GM12878 (cell line): ENCODE results near the gene RRP12. TPM values are rescaled to one million over a fixed set of nuclear protein-coding genes. Genes with fewer than 3 reads are reported as not detected.
A peak's percentile ranks its signal among the peaks of the same experiment; 100 is the strongest.

ENCODE experiments used
- CBFB ChIP-seq: IDR thresholded peaks from 2 replicates; pipeline ENCODE4 v1.6.1; 2016; ENCODE audit warnings: antibody characterized with exemption, low read depth
- EED ChIP-seq: sonication (generic); IDR thresholded peaks from 2 replicates; pipeline ENCODE4 v1.6.1; 2016; ENCODE audit warnings: antibody characterized with exemption, low read depth
- EP300 ChIP-seq, 2 experiments: fragments of 150-350 bp in 1 of 2; IDR thresholded peaks; 2 replicates each; pipeline ENCODE4 v1.6.1; 2011 to 2012; ENCODE audit warnings: low read depth in 2 of 2, low read length in 2 of 2, borderline replicate concordance in 1 of 2, improper control_type of control experiment in 1 of 2, inconsistent platforms in 1 of 2; ENCODE audit not compliant: control insufficient read depth in 1 of 2
- GABPA ChIP-seq: IDR thresholded peaks from 2 replicates; pipeline ENCODE4 v1.6.1; 2014; ENCODE audit warnings: antibody characterized with exemption, low read depth, mild to moderate bottlenecking, inconsistent platforms
- HCFC1 ChIP-seq: fragments of 150-350 bp; IDR thresholded peaks from 2 replicates; pipeline ENCODE4 v1.6.1; 2014; ENCODE audit warnings: low read length
- IKZF2 ChIP-seq, 2 experiments: fragments of 450-650 bp; IDR thresholded peaks; 2 replicates each; pipeline ENCODE4 v1.6.1; 2017; ENCODE audit warnings: mild to moderate bottlenecking in 2 of 2, moderate library complexity in 2 of 2
- KAT2A ChIP-seq: conservative IDR thresholded peaks from 2 replicates; pipeline ENCODE4 v1.6.1; 2011; ENCODE audit warnings: low read depth, low read length; ENCODE audit not compliant: control insufficient read depth
- MEF2A ChIP-seq: IDR thresholded peaks from 2 replicates; pipeline ENCODE4 v1.6.1; 2011; ENCODE audit warnings: low read depth, mild to moderate bottlenecking, low read length, moderate library complexity; ENCODE audit not compliant: insufficient read depth
- MXI1 ChIP-seq: fragments of 150-350 bp; IDR thresholded peaks from 2 replicates; pipeline ENCODE4 v1.6.1; 2011; ENCODE audit warnings: low read depth, mild to moderate bottlenecking, inconsistent platforms, low read length, improper control_type of control experiment
- NR2C2 ChIP-seq: IDR thresholded peaks from 2 replicates; pipeline ENCODE4 v1.6.1; 2011; ENCODE audit warnings: borderline replicate concordance, low read depth; ENCODE audit not compliant: control insufficient read depth, insufficient read length
- POLR2AphosphoS5 ChIP-seq: IDR thresholded peaks from 2 replicates; pipeline ENCODE4 v1.6.1; 2011; ENCODE audit warnings: mild to moderate bottlenecking, low read length, inconsistent platforms
- RFX5 ChIP-seq: IDR thresholded peaks from 2 replicates; pipeline ENCODE4 v1.6.1; 2011; ENCODE audit warnings: low read depth, low read length, improper control_type of control experiment
- RUNX3 ChIP-seq: IDR thresholded peaks from 2 replicates; pipeline ENCODE4 v1.6.1; 2012; ENCODE audit warnings: low read length, inconsistent platforms
- SMARCA5 ChIP-seq: fragments of 450-650 bp; IDR thresholded peaks from 2 replicates; pipeline ENCODE4 v1.6.1; 2017; ENCODE audit warnings: mild to moderate bottlenecking
- SREBF2 ChIP-seq: IDR thresholded peaks from 2 replicates; pipeline ENCODE4 v1.6.1; 2012; ENCODE audit warnings: mild to moderate bottlenecking, low read length
- TBL1XR1 ChIP-seq: IDR thresholded peaks from 2 replicates; pipeline ENCODE4 v1.6.1; 2012; ENCODE audit warnings: low read depth, low read length, improper control_type of control experiment
- polyA plus RNA-seq, 11 experiments: library from polyadenylated mRNA; depleted of rRNA in 4 of 11; unstranded in 6 of 11; stranded (reverse) in 5 of 11; fragments of >200 nt; fragmentation: Nextera tagmentation in 4 of 11; fragmentation: Illumina TruSeq in 1 of 11; extraction: Ambion mirVana in 4 of 11; extraction: Trizol in 1 of 11; gene quantifications; 1 replicate in 1 of 11; 2 replicates in 10 of 11; pipeline versions ENCODE4 v1.2.1 to v1.2.3, GENCODE V29; 2011 to 2016; ENCODE audit warnings: inconsistent platforms in 2 of 11, missing spikeins in 2 of 11, low read depth in 1 of 11
- total RNA-seq, 4 experiments: library from RNA; depleted of rRNA in 3 of 4; stranded (reverse); fragments of >200 nt in 3 of 4; fragmentation: Illumina TruSeq in 1 of 4; extraction: Trizol in 1 of 4; gene quantifications; 2 replicates each; pipeline versions ENCODE4 v1.2.1 to v1.2.3, GENCODE V29; 2013 to 2021
- TF ChIP-seq, protein P1 (sequence below): fragments of 450-650 bp; IDR thresholded peaks from 2 replicates; pipeline ENCODE4 v1.6.1; 2018; ENCODE audit warnings: borderline replicate concordance, mild to moderate bottlenecking; ENCODE audit not compliant: partially characterized antibody
- TF ChIP-seq, protein P2 (sequence below): fragments of 450-650 bp; IDR thresholded peaks from 2 replicates; pipeline ENCODE4 v1.6.1; 2017; ENCODE audit warnings: low read depth, mild to moderate bottlenecking, moderate library complexity
- TF ChIP-seq, protein P3 (sequence below): fragments of 450-650 bp; IDR thresholded peaks from 2 replicates; pipeline ENCODE4 v1.6.1; 2017; ENCODE audit warnings: borderline replicate concordance
- TF ChIP-seq, protein P4 (sequence below): fragments of 150-350 bp; IDR thresholded peaks from 2 replicates; pipeline ENCODE4 v1.6.1; 2014; ENCODE audit warnings: mild to moderate bottlenecking, low read depth, low read length
- TF ChIP-seq, protein P5 (sequence below): fragments of 450-650 bp; IDR thresholded peaks from 2 replicates; pipeline ENCODE4 v1.6.1; 2016; ENCODE audit warnings: mild to moderate bottlenecking

RRP12 gene
- total and polyA plus RNA-seq, 10 of the 15 experiments (the other 5 are each of a cell fraction or from before 2014, with no cell fraction given) = 5.3 to 48.7 (median 16.8) TPM

DNA sequence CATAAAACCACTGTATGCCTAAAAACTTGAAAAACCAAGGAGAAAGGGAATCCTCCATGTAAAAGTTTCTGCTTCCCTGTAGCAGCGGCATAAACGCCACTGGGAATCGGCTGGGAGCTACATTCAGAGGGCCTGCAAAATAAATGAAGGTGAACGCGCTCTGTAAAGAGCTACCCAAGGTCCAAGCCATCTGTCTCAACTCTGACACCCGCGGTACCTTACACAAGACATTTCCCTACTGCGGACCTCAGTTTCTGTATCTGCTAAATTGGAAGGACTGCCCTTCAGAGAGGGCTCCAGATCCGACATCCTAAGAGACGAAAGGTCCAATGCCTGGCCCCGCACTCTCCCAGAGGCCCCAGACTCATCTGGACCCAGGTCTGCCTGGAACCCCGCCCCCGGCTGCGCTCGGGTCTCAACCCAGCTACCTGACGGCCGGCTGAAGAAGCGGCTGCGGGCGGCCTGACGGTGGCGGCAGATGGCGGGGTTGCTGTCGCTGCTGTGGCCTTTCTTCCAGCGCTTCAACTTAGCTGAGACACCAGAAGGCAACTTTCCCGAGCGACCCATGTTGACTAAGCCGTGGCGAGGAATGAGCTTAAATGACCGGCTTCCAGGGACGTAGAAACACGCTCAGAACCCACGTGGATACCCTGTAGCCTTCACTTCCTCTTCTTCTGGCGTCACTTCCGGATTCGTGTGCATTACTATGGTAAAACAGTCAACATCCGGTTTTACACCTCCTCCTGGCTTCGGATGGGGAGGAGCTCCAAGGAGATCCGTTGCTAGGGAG lies at the start of gene RRP12 (continued):
- TF ChIP-seq RUNX3 (no peak; the same call in 1 of the 2 replicates), POLR2AphosphoS5 (peak; percentile 94), SREBF2 (no peak), IKZF2 (IDR thresholded peaks at IDR 0.05) (no peak), CBFB (no peak), EP300 (IDR thresholded peaks at IDR 0.05; ENCODE audit: borderline replicate concordance in 1 of 2, control insufficient read depth in 1 of 2, low read depth in 2 of 2, low read length in 2 of 2) (no peak), EED (0 out of 2 replicates have a peak, but pooled peaks have one; percentile 42), GABPA (peak; percentile 95), NR2C2 (no peak), RFX5 (peak; percentile 47; the same call in 1 of the 2 replicates), HCFC1 (peak; percentile 39; the same call in 1 of the 2 replicates), MXI1 (peak; percentile 100), TBL1XR1 (0 out of 2 replicates have a peak, but pooled peaks have one; percentile 15), KAT2A (no peak), SMARCA5 (no peak), MEF2A (0 out of 2 replicates have a peak, but pooled peaks have one; percentile 20)
- TF ChIP-seq, protein P1, sequence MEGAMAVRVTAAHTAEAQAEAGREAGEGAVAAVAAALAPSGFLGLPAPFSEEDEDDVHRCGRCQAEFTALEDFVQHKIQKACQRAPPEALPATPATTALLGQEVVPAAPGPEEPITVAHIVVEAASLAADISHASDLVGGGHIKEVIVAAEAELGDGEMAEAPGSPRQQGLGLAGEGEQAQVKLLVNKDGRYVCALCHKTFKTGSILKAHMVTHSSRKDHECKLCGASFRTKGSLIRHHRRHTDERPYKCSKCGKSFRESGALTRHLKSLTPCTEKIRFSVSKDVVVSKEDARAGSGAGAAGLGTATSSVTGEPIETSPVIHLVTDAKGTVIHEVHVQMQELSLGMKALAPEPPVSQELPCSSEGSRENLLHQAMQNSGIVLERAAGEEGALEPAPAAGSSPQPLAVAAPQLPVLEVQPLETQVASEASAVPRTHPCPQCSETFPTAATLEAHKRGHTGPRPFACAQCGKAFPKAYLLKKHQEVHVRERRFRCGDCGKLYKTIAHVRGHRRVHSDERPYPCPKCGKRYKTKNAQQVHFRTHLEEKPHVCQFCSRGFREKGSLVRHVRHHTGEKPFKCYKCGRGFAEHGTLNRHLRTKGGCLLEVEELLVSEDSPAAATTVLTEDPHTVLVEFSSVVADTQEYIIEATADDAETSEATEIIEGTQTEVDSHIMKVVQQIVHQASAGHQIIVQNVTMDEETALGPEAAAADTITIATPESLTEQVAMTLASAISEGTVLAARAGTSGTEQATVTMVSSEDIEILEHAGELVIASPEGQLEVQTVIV = peak; percentile 17
- TF ChIP-seq, protein P2, sequence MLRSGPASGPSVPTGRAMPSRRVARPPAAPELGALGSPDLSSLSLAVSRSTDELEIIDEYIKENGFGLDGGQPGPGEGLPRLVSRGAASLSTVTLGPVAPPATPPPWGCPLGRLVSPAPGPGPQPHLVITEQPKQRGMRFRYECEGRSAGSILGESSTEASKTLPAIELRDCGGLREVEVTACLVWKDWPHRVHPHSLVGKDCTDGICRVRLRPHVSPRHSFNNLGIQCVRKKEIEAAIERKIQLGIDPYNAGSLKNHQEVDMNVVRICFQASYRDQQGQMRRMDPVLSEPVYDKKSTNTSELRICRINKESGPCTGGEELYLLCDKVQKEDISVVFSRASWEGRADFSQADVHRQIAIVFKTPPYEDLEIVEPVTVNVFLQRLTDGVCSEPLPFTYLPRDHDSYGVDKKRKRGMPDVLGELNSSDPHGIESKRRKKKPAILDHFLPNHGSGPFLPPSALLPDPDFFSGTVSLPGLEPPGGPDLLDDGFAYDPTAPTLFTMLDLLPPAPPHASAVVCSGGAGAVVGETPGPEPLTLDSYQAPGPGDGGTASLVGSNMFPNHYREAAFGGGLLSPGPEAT = peak; percentile 63; the same call in 1 of the 2 replicates
- TF ChIP-seq, protein P3, sequence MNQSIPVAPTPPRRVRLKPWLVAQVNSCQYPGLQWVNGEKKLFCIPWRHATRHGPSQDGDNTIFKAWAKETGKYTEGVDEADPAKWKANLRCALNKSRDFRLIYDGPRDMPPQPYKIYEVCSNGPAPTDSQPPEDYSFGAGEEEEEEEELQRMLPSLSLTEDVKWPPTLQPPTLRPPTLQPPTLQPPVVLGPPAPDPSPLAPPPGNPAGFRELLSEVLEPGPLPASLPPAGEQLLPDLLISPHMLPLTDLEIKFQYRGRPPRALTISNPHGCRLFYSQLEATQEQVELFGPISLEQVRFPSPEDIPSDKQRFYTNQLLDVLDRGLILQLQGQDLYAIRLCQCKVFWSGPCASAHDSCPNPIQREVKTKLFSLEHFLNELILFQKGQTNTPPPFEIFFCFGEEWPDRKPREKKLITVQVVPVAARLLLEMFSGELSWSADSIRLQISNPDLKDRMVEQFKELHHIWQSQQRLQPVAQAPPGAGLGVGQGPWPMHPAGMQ = no peak
- TF ChIP-seq, protein P4, sequence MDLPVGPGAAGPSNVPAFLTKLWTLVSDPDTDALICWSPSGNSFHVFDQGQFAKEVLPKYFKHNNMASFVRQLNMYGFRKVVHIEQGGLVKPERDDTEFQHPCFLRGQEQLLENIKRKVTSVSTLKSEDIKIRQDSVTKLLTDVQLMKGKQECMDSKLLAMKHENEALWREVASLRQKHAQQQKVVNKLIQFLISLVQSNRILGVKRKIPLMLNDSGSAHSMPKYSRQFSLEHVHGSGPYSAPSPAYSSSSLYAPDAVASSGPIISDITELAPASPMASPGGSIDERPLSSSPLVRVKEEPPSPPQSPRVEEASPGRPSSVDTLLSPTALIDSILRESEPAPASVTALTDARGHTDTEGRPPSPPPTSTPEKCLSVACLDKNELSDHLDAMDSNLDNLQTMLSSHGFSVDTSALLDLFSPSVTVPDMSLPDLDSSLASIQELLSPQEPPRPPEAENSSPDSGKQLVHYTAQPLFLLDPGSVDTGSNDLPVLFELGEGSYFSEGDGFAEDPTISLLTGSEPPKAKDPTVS = no peak
- TF ChIP-seq, protein P5, sequence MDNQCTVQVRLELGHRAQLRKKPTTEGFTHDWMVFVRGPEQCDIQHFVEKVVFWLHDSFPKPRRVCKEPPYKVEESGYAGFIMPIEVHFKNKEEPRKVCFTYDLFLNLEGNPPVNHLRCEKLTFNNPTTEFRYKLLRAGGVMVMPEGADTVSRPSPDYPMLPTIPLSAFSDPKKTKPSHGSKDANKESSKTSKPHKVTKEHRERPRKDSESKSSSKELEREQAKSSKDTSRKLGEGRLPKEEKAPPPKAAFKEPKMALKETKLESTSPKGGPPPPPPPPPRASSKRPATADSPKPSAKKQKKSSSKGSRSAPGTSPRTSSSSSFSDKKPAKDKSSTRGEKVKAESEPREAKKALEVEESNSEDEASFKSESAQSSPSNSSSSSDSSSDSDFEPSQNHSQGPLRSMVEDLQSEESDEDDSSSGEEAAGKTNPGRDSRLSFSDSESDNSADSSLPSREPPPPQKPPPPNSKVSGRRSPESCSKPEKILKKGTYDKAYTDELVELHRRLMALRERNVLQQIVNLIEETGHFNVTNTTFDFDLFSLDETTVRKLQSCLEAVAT = no peak
